A549 (cell line): ENCODE results near the gene SPTY2D1. TPM values are rescaled to one million over a fixed set of nuclear protein-coding genes. Genes with fewer than 3 reads are reported as not detected.
"Not testable (repeated sequence)": the region's sequence is repeated elsewhere in the genome, so short reads cannot be mapped to it uniquely, and the experiment has no call there.

ENCODE experiments used
- ATAC-seq, 2 experiments: fragments of 200-7000 bp in 1 of 2; fragments of >200 bp in 1 of 2; cut with Nextera tagmentation in 1 of 2; cut with Tn5 transposase in 1 of 2; 3 replicates each; pipeline versions ENCODE4 v1.8.0 to v1.9.1; 2018 to 2020; ENCODE audit warnings: mild to moderate bottlenecking in 1 of 2, moderate library complexity in 1 of 2
- CTCF ChIA-PET: fragments of 300-600 bp; sonication (Branson Sonifier 250); formaldehyde crosslinking; extraction: SDS; loops from one replicate; lab custom pipeline; 2021; ENCODE audit warnings: antibody characterized with exemption, inconsistent platforms; lab: Yijun Ruan, JAX
- POLR2A ChIA-PET: fragments of 350-600 bp; formaldehyde crosslinking; extraction: SDS; loops from one replicate; lab custom pipeline; 2021; ENCODE audit warnings: antibody characterized with exemption, inconsistent platforms; lab: Yijun Ruan, JAX
- DNase-seq, 2 experiments: peaks; one replicate each; pipeline versions ENCODE4 v3.0.0 to v3.0.0-alpha.2; 2011 to 2016; ENCODE audit warnings: low read depth in 1 of 2, low spot score in 1 of 2
- FAIRE-seq: peaks from 2 replicates; lab custom pipeline; 2011; peaks lifted over from hg19 to GRCh38; lab: Jason Lieb, UNC
- H3K27ac ChIP-seq, 2 experiments: fragments of >200 bp; sonication (Bioruptor Twin); formaldehyde crosslinking; 3 replicates each; pipeline ENCODE4 v1.5.1; 2016 to 2017
- H3K4me1 ChIP-seq: fragments of >200 bp; sonication (Bioruptor Twin); formaldehyde crosslinking; 3 replicates; pipeline ENCODE4 v1.6.1; 2016
- H3K4me2 ChIP-seq: fragments of >200 bp; sonication (Bioruptor Twin); formaldehyde crosslinking; 3 replicates; pipeline ENCODE4 v1.6.1; 2016
- H3K4me3 ChIP-seq: fragments of >200 bp; sonication (Bioruptor Twin); formaldehyde crosslinking; 3 replicates; pipeline ENCODE4 v1.5.1; 2016
- H3K9me3 ChIP-seq: fragments of >200 bp; sonication (Bioruptor Twin); formaldehyde crosslinking; 3 replicates; pipeline ENCODE4 v1.6.1; 2016
- BHLHE40 ChIP-seq: IDR thresholded peaks from 2 replicates; pipeline ENCODE4 v1.6.1; 2012; ENCODE audit warnings: low read depth, low read length, inconsistent platforms
- CBX2 ChIP-seq: fragments of 200-600 bp; sonication (generic); IDR thresholded peaks from 2 replicates; pipeline ENCODE4 v1.6.1; 2016; ENCODE audit warnings: low read depth, mild to moderate bottlenecking, borderline replicate concordance
- EHF ChIP-seq: fragments of 250-450 bp; sonication (Bioruptor Pico); IDR thresholded peaks from 2 replicates; pipeline ENCODE4 v1.5.0; 2020; ENCODE audit warnings: mild to moderate bottlenecking
- EHMT2 ChIP-seq: fragments of 200-600 bp; sonication (generic); IDR thresholded peaks from 2 replicates; pipeline ENCODE4 v1.6.1; 2016; ENCODE audit warnings: antibody characterized with exemption, low read depth, mild to moderate bottlenecking, moderate library complexity
- EP300 ChIP-seq, 2 experiments: fragments of >200 bp; sonication (Bioruptor Twin); formaldehyde crosslinking; IDR thresholded peaks; 2 replicates in 1 of 2; 3 replicates in 1 of 2; pipeline ENCODE4 v1.6.1; 2016 to 2017
- ESRRA ChIP-seq: fragments of 150-350 bp; IDR thresholded peaks from 2 replicates; pipeline ENCODE4 v1.6.1; 2014; ENCODE audit warnings: mild to moderate bottlenecking, low read length, borderline replicate concordance
- FOSL2 ChIP-seq, 2 experiments: fragments of 450-650 bp in 1 of 2; fragments of >200 bp in 1 of 2; sonication (Bioruptor Twin) in 1 of 2; formaldehyde crosslinking; IDR thresholded peaks; 2 replicates each; pipeline versions ENCODE4 v1.5.0 to v1.6.1; 2016 to 2020; ENCODE audit warnings: mild to moderate bottlenecking in 1 of 2, moderate library complexity in 1 of 2
- HEYL ChIP-seq: fragments of 250-450 bp; sonication (Bioruptor Pico); IDR thresholded peaks from 2 replicates; pipeline ENCODE4 v1.8.0; 2021; ENCODE audit warnings: mild to moderate bottlenecking, moderate library complexity
- HOXB13 ChIP-seq: fragments of 250-450 bp; sonication (Bioruptor Pico); IDR thresholded peaks from 2 replicates; pipeline ENCODE4 v1.5.0; 2020; ENCODE audit warnings: low read depth, mild to moderate bottlenecking, moderate library complexity
- HOXB5 ChIP-seq: fragments of 250-450 bp; sonication (Bioruptor Pico); IDR thresholded peaks from 2 replicates; pipeline ENCODE4 v1.5.0; 2020; ENCODE audit warnings: mild to moderate bottlenecking, moderate library complexity
- JUN ChIP-seq, 2 experiments: fragments of >200 bp; sonication (Bioruptor Twin); formaldehyde crosslinking; IDR thresholded peaks; 2 replicates in 1 of 2; 3 replicates in 1 of 2; pipeline ENCODE4 v1.6.1; 2016 to 2017
- NFE2L2 ChIP-seq: fragments of 150-350 bp; conservative IDR thresholded peaks from 2 replicates; pipeline ENCODE4 v1.6.1; 2014; ENCODE audit warnings: low read length
- NPAS2 ChIP-seq: fragments of 250-450 bp; sonication (Bioruptor Pico); IDR thresholded peaks from 2 replicates; pipeline ENCODE4 v1.8.0; 2022; ENCODE audit warnings: mild to moderate bottlenecking, moderate library complexity, borderline replicate concordance
- PHF8 ChIP-seq: fragments of 200-600 bp; sonication (generic); IDR thresholded peaks from 2 replicates; pipeline ENCODE4 v1.6.1; 2016; ENCODE audit warnings: low read depth, mild to moderate bottlenecking, antibody characterized with exemption, moderate library complexity, borderline replicate concordance
- RAD21 ChIP-seq, 2 experiments: fragments of >200 bp in 1 of 2; sonication (Bioruptor Twin) in 1 of 2; formaldehyde crosslinking in 1 of 2; IDR thresholded peaks in 1 of 2; conservative IDR thresholded peaks in 1 of 2; 2 replicates in 1 of 2; 3 replicates in 1 of 2; pipeline ENCODE4 v1.6.1; 2012 to 2018; ENCODE audit warnings: inconsistent platforms in 1 of 2
- SREBF2 ChIP-seq: fragments of 450-650 bp; IDR thresholded peaks from 2 replicates; pipeline ENCODE4 v1.6.1; 2014; ENCODE audit warnings: mild to moderate bottlenecking, moderate library complexity
- TP53 ChIP-seq: fragments of 250-450 bp; sonication (Bioruptor Pico); IDR thresholded peaks from 2 replicates; pipeline ENCODE4 v1.5.0; 2021; ENCODE audit warnings: mild to moderate bottlenecking, moderate library complexity
- ZNF302 ChIP-seq: fragments of 250-450 bp; sonication (Bioruptor Pico); IDR thresholded peaks from 2 replicates; pipeline ENCODE4 v1.9.0; 2021; ENCODE audit warnings: inconsistent platforms, mild to moderate bottlenecking, moderate library complexity
- ZSCAN20 ChIP-seq: fragments of 250-450 bp; sonication (Bioruptor Pico); IDR thresholded peaks from 2 replicates; pipeline ENCODE4 v1.8.0; 2022; ENCODE audit warnings: mild to moderate bottlenecking, moderate library complexity
- WGBS: methylation state at CpG from one replicate; pipeline ENCODE4 v1.1.6; 2017; ENCODE audit errors: missing lambda C conversion rate; 5-methylcytosine and 5-hydroxymethylcytosine counted together
- polyA plus RNA-seq, 4 experiments: library from polyadenylated mRNA; depleted of rRNA in 3 of 4; stranded (reverse); fragments of >200 nt; fragmentation: RNase III in 1 of 4; extraction: RNeasy Plus Mini Kit Qiagen cat#74134 plus additional on column Dnase treatment in 1 of 4; gene quantifications; 2 replicates in 3 of 4; 3 replicates in 1 of 4; pipeline ENCODE4 v1.2.3, GENCODE V29; 2011 to 2017
- TF ChIP-seq, protein P1 (sequence below): fragments of >200 bp; sonication (Bioruptor Twin); formaldehyde crosslinking; IDR thresholded peaks from 3 replicates; pipeline ENCODE4 v1.5.1; 2016
- TF ChIP-seq, protein P2 (sequence below): fragments of 200-600 bp; sonication (generic); IDR thresholded peaks from 2 replicates; pipeline ENCODE4 v1.6.1; 2016; ENCODE audit warnings: antibody characterized with exemption, mild to moderate bottlenecking, moderate library complexity
- TF ChIP-seq, protein P3 (sequence below): fragments of >200 bp; sonication (Bioruptor Twin); formaldehyde crosslinking; IDR thresholded peaks from 2 replicates; pipeline ENCODE4 v1.6.1; 2016

The SPTY2D1 gene
- polyA plus RNA-seq, 2 of the 4 experiments (the other 2 are of a cell fraction) = 14.1 to 24.6 TPM

DNA sequence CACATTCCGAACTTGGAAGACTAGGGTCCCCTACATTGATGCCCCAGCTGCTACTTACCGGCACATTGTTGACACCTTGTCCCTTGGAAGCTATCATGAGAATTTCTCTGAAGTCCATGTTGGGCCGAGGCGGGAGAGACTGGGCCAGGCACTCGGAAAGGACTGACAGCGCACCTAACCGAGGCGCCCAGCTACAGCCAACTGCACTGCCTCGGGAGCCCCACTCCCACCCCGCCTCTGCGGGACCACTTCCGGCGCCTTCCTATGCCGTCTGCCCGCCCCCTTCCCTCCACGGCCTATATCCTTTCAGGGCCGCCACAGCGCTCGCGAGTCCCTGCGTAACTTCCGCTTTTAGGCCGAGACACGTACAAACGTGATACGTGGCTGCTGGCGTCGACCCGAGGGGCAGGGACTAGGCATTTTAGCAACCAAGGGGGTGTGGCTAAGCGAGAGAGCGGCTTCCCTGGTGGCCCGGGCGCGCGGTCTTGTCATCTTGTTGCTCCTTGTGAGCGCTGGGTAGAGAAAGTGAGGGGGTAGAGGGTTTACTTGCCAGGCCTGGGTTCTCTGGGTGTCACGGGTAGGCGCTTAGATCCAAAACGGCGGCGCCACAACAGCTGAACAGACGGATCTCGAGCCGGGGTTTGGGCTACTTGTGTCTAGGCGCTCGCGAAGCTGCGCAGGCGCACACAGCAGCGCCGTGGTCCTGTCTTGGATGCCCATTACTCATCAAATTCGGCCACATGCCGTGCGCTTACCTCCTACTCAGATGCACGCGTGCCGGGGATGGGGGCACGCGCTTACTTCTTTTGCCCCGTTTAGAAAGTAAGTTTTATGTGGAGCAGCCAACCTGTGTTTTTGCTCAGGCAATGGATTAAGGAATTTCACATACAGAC, at the start of gene SPTY2D1 (continued):
- no peak for TF ChIP-seq FOSL2 (IDR thresholded peaks at IDR 0.05)
- peak; percentile 67 for TF ChIP-seq FOSL2 (CRISPR knock-in tag; IDR thresholded peaks at IDR 0.05)
- TF ChIP-seq EHF (CRISPR knock-in tag) = 0 out of 2 replicates have a peak, but pooled peaks have one; percentile 68
- peak; percentile 73; the same call in 1 of the 2 replicates for TF ChIP-seq ZNF302 (CRISPR knock-in tag)
- 0 out of 2 replicates have a peak, but pooled peaks have one; percentile 73 for TF ChIP-seq HOXB5 (CRISPR knock-in tag)
- peak; percentile 83 for TF ChIP-seq BHLHE40
- no peak for TF ChIP-seq NPAS2
- peak; percentile 80; the same call in 1 of the 2 replicates for TF ChIP-seq HOXB13 (CRISPR knock-in tag)

DNA sequence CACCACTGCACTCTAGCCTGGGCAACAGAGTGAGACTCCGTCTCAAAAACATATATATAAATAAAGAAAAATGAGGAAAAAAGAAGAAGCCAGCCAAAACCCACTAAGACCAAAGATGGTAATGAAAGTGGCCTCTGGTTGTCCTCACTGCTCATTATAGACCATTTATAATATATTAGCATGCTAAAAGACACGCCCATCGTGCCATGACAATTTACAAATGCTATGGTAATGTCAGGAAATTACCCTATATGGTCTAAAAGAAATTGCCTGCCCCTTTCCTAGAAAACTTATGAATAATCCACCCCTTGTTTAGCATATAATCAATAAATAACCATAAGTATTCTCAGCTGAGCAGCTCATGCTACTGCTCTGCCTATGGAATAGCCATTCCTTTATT, 48.3 kb upstream of the SPTY2D1 start:
- Histone ChIP-seq H3K9me3 (no peaks in the 10 kb centered on the region), H3K4me3 (no peak overlapping the region), H3K4me2 (no peak overlapping the region), H3K27ac (no peak overlapping the region), H3K4me1 (no peaks in the 10 kb centered on the region)
- FAIRE-seq (no peak), DNase-seq (no peak), ATAC-seq (no peak)
- ChIA-PET POLR2A (no interaction called here), CTCF (interaction anchor here (1.1 kb wide), 1 partner anchor 69 kb away, joined by 3 read pairs; no protein-coding TSS in a partner anchor)
- no peak for TF ChIP-seq CBX2
- TF ChIP-seq, protein P1, sequence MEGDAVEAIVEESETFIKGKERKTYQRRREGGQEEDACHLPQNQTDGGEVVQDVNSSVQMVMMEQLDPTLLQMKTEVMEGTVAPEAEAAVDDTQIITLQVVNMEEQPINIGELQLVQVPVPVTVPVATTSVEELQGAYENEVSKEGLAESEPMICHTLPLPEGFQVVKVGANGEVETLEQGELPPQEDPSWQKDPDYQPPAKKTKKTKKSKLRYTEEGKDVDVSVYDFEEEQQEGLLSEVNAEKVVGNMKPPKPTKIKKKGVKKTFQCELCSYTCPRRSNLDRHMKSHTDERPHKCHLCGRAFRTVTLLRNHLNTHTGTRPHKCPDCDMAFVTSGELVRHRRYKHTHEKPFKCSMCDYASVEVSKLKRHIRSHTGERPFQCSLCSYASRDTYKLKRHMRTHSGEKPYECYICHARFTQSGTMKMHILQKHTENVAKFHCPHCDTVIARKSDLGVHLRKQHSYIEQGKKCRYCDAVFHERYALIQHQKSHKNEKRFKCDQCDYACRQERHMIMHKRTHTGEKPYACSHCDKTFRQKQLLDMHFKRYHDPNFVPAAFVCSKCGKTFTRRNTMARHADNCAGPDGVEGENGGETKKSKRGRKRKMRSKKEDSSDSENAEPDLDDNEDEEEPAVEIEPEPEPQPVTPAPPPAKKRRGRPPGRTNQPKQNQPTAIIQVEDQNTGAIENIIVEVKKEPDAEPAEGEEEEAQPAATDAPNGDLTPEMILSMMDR = no peak
- TF ChIP-seq HEYL (CRISPR knock-in tag) = no peak
- no peak for TF ChIP-seq SREBF2
- TF ChIP-seq FOSL2 (IDR thresholded peaks at IDR 0.05) = no peak
- TF ChIP-seq FOSL2 (CRISPR knock-in tag; IDR thresholded peaks at IDR 0.05) = no peak
- no peak for TF ChIP-seq TP53 (CRISPR knock-in tag)
- TF ChIP-seq PHF8 = no peak
- TF ChIP-seq HOXB13 (CRISPR knock-in tag) = no peak
- TF ChIP-seq, protein P2, sequence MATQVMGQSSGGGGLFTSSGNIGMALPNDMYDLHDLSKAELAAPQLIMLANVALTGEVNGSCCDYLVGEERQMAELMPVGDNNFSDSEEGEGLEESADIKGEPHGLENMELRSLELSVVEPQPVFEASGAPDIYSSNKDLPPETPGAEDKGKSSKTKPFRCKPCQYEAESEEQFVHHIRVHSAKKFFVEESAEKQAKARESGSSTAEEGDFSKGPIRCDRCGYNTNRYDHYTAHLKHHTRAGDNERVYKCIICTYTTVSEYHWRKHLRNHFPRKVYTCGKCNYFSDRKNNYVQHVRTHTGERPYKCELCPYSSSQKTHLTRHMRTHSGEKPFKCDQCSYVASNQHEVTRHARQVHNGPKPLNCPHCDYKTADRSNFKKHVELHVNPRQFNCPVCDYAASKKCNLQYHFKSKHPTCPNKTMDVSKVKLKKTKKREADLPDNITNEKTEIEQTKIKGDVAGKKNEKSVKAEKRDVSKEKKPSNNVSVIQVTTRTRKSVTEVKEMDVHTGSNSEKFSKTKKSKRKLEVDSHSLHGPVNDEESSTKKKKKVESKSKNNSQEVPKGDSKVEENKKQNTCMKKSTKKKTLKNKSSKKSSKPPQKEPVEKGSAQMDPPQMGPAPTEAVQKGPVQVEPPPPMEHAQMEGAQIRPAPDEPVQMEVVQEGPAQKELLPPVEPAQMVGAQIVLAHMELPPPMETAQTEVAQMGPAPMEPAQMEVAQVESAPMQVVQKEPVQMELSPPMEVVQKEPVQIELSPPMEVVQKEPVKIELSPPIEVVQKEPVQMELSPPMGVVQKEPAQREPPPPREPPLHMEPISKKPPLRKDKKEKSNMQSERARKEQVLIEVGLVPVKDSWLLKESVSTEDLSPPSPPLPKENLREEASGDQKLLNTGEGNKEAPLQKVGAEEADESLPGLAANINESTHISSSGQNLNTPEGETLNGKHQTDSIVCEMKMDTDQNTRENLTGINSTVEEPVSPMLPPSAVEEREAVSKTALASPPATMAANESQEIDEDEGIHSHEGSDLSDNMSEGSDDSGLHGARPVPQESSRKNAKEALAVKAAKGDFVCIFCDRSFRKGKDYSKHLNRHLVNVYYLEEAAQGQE = no peak
- no peak for TF ChIP-seq EHMT2
- TF ChIP-seq ESRRA = no peak
- TF ChIP-seq RAD21 (conservative IDR thresholded peaks at IDR 0.05 in 1 of 2, IDR thresholded peaks at IDR 0.05 in 1 of 2) = no peak
- TF ChIP-seq ZSCAN20 (CRISPR knock-in tag) = no peak
- no peak for TF ChIP-seq NPAS2
- TF ChIP-seq, protein P3, sequence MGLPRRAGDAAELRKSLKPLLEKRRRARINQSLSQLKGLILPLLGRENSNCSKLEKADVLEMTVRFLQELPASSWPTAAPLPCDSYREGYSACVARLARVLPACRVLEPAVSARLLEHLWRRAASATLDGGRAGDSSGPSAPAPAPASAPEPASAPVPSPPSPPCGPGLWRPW = no peak
- TF ChIP-seq JUN (IDR thresholded peaks at IDR 0.05) = no peak
- TF ChIP-seq NFE2L2 = no peak
- no peak for TF ChIP-seq EP300 (IDR thresholded peaks at IDR 0.05)
- 65% methylated on average over 3 of the region's 3 CpGs for WGBS

DNA sequence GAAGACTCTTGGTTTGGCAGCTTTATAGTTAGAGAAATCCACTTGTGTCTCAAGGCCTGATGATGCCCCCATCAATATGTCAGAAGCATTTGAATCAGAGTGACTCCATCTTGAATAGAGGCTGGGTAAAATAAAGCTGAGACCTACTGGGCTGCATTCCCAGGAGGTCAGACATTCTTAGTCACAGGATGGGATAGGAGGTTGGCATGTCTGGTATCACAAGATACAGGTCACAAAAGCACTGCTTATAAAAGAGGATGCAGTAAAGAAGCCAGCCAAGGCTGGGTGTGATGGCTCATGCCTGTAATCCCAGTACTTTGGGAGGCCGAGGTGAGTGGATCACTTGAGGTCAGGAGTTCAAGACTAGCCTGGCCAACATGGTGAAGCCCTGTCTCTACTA, 47.8 kb upstream of the SPTY2D1 start:
- H3K4me2 ChIP-seq, H3K9me3 ChIP-seq, DNase-seq, FAIRE-seq, H3K27ac ChIP-seq, H3K4me3 ChIP-seq, H3K4me1 ChIP-seq, ATAC-seq, POLR2A ChIA-PET: not testable (repeated sequence)
- WGBS = 80% methylated on average over 1 of the region's 1 CpG
- CTCF ChIA-PET = interaction anchor here (1.1 to 1.5 kb wide), 3 partner anchors 28 to 68 kb away, joined by 3 read pairs; no protein-coding TSS in a partner anchor
